NCI-H146 (cell line): ENCODE results near the gene FAM186B.
"Not testable (repeated sequence)": the region's sequence is repeated elsewhere in the genome, so short reads cannot be mapped to it uniquely, and the experiment has no call there.

Experiments
- DNase-seq: peaks from one replicate; lab custom pipeline; 2025; lab: John Stamatoyannopoulos, UW

The FAM186B gene

DNA sequence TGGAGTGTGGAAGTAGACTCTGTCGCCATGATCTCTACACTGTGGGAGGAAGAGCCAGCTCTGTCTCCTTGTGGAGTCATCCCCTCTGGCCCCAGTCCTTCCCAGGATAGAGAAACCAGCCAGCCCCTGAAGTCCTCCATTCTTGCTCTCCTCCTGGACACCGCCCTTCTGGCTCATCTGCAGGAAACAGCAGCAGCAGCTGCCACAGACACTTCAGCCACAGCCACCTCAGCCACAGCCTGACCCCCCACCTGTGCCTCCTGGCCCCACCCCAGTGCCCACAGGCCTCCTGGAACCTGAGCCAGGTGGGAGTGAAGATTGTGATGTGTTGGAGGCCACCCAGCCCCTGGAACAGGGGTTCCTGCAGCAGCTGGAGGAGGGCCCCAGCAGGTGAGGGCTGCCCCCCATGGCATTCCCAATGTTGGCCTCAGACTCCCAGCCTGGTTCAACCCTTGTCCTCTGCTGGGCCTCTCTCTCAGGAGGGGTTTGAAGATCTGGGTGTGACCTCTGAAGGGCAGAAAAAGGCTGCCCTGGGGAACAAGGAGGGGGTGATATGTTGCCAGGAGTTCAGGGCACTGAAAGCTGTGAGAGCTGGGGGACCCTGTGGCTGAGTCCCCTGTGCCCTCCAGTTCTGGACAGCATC lies 28.4 kb upstream of the FAM186B start:
- DNase-seq = no peak

DNA sequence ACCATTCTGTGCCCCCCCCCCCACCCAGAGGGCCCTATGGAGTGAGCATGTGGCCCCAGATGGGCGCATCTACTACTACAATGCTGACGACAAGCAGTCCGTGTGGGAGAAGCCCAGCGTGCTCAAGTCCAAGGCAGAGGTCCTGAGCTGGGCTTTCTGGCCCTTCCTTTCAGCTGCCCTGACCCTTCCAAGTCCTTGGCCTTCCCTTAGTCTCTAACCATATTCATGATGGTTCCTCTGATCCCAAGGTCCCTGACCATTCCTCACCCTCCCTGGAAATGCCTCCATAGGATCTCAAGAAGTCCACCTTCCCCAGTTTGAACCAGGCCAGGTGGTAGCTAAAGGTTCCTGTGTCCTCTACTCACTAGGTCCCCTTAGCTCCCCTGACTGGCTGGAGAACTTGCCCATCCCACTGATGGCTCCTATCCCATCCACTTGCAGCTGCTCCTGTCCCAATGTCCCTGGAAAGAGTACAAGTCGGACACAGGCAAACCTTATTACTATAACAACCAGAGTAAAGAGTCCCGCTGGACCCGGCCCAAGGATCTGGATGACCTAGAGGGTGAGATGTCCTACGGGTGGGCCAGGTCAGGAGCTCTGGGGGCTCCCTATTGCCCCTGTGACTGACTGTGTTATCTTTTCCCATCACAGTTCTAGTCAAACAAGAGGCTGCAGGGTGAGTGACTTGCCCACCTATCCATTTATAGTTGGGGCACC lies 27.7 kb upstream of the FAM186B start:
- DNase-seq = no peak

DNA sequence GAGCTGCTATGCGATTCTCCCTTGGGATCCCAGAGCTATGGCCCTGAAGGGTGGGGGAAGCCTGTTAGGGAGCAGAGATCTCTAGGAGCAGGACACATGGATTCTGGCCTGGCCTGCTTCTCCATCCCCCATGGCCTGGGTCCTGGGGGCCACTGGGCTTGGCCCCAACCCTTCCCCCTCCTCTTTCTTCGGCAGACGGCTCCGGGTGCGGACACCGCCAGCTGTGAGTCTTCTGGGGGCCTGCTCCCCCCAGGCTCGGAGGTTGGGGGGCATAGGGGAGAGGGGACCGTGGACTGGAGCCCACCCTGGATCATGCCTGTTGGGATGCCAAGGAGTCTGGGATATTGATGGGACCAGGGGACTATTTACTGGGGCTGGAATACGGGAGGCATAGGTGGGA lies 27.0 kb upstream of the FAM186B start:
- no peak for DNase-seq

DNA sequence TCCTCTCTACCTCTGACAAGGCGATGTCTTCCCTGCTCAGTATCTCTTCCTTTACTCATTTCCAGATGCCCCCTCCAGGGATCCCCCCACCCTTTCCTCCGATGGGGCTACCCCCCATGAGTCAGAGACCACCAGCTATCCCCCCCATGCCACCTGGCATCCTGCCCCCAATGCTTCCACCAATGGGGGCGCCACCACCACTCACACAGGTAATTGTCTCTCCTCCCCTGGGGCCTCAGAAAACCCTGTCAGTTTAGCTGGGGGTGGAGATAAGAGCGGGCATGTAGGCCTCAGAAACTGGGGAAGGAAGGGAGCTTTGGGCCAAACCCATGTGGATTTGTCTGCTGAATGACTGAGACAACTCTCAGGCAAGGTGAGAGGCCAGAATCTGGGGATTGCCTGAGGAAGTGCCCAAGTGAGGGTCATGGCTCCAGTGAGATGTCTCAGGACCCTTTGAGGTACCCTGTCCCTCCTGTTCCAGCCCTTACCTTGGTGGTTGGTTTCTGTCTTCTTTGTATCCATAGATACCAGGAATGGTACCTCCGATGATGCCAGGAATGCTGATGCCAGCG lies 26.0 kb upstream of the FAM186B start:
- no peak for DNase-seq

DNA sequence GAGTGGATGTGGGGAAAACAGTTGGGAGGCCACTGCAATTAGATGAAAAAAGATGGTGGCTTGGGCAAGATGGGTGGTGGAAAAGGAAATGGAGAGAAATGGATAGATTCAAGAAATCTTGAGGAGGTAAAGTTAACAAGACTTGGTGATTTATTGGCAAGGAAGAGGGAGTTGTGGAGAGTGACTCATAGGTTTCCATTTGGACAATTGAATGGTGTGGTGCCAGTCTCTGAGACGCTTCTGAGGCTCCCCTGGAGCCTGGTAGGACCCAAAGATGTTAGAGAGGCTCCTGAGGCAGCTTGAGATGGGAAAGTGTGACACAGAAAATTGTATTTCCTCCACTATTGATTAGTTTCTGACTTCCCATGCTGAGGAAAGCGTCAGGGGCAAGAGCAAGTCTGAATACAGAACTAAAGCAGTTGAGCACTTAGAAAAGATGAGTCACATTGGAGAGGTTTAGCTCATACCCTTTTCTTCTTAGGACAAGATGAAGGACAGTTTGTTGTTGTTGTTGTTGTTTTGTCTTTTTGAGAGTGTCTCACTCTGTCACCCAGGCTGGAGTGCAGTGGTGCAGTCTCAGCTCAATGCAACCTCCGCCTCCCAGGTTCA lies 22.4 kb upstream of the FAM186B start:
- no peak for DNase-seq

DNA sequence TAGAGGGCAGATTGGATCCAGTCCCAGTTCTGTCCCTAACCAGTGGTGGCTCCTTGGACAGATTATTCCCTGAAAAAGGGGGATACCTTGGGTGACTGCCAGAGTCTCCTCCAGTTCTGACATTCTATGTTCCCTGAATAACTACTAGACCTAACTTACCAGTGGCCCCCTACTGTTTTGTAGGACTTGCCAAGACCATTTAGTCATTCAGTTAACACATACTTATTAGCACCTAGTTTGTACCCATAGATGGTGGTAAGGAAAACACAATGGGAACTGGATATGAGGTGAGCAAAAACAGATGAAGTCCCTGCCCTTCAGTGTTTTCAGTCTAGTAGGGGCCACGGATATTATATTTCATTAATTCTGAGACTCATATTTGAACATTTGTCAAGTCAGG lies 21.4 kb upstream of the FAM186B start:
- DNase-seq = no peak

DNA sequence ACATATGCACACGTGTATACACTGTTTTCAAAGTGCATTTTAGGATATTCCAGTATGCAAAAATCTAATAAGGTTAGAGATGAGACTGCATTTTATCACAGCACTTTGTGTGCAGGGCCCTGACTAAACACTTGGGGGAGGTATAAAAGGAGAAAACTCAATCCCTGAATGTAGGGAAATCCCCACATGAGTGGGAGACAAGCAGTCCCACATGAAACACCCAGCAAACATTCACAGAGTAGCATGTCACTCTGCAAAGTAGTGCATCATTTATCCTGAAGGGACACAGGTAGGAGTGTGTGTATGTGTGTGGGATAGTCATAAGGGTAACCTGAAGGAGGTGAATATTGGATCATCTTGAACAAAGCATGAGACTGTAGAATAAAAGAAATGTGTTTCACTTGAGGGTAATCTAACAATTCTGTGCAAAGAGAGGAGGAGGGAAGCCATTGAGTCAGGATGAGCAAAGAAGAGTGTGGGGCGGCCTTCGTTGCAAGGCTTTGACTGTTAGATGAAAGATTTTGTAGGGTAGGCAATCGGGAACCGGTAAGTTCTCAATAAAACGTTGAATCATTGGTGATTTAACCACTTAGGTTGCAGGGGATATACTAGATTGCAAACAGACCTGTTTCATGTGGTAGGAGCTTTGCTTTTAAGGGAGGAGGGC lies 20.9 kb upstream of the FAM186B start:
- no peak for DNase-seq

DNA sequence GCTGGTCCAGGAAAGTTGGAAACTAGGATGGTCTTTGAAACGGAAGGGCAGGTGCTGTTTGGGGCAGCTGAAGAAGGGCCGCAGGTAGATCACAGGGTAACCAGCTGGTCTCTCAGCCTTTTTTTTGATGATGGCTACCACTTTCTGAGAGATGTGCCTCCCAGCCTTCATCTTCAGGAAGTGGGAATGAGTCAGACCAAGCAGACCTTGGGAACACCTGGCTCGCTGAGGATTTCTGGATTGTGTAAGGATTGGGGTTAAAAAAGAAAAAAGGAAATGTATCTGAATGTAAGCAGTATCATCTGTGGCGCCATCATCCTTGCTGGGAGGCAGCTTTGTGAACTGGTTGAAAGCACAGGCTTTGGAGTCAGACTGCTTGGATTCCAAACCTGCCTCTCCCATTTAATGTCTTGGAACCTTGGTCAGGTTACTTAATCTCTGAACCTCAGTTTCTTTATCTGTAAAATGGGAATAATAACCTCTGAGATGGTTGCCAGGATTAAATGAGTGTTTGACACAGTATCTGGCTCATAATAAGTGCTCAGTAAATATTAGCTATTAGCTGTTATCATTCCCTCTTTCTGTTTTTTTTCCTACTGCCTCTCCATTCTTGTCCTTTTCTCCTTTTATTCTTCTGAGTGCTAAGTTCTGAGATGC lies 19.6 kb upstream of the FAM186B start:
- DNase-seq = no peak

DNA sequence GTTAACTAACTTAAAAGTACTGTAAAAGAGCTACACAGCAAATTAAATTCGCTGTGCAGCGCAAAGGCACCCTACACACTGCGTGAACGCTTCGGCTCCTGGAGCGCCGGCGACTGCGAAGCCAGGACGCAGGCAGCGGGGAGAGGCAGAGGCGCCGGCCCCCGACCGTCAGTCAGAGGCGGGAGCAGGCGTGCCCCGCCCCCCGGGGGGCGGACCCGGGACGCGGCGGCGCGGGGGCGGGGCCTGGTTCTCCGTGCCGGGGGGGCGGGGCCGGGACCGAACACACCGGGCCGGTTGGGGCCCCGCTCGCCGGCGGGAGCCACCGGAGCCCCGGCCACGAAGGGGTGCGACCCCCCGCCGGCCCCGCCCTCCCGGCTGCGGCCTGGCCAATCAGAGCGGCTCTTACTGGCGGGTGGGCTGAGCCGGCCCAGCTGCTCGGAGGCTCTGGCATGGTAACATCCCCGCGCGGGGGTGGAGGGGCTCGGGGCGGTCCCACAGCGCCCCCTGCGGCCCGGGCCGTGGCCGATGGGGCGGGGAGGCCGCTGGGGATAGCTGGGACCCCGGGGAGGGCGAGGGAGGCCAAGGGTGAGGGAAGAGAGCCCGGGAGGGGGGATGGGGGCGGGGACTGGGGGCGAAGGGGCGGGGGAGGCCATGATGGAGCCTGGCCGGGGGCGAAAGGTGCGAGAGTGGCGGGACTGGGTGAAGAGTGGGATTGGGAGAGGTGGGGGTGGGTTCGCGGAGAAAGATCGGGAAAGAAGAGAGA lies 17.9 kb upstream of the FAM186B start, which contains the start of gene PRPF40B:
TSS of gene PRPF40B (plus strand) at position 420 of the 763 bp plus-strand sequence. CDS start at position 450, 30 bp downstream.
- DNase-seq = peak; percentile 95

DNA sequence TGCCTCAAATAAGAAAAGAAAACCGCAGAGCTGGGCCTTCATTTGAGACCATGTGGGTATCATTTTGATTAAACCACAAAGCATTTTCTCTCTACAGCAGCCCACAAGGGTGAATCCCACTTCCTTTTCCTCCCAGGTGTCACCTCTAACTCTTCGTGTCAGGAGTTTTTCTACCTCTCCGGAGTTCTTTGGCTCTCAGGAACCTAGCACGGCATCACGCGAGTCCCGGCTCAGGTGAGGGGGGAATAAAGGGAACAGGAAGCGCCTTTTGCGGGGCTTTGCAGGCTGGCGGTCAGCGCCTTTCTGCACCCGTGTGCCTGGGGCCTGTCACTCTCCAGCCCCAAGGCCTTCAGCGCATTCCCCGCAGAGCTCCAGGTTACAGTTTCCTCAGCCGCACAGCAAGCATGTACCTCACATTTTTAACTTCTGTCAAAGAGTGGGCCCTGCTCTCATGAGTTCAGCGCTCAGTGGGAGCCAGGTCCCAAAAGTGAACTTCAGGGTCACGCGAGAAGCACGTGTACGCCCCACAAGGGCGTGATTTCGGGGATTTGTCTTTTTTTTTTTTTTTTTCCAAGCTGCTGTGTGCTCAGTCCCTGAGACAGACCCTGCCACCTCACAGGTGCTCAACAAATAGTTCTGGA lies 17.2 kb upstream of the FAM186B start:
- DNase-seq = peak; percentile 73

DNA sequence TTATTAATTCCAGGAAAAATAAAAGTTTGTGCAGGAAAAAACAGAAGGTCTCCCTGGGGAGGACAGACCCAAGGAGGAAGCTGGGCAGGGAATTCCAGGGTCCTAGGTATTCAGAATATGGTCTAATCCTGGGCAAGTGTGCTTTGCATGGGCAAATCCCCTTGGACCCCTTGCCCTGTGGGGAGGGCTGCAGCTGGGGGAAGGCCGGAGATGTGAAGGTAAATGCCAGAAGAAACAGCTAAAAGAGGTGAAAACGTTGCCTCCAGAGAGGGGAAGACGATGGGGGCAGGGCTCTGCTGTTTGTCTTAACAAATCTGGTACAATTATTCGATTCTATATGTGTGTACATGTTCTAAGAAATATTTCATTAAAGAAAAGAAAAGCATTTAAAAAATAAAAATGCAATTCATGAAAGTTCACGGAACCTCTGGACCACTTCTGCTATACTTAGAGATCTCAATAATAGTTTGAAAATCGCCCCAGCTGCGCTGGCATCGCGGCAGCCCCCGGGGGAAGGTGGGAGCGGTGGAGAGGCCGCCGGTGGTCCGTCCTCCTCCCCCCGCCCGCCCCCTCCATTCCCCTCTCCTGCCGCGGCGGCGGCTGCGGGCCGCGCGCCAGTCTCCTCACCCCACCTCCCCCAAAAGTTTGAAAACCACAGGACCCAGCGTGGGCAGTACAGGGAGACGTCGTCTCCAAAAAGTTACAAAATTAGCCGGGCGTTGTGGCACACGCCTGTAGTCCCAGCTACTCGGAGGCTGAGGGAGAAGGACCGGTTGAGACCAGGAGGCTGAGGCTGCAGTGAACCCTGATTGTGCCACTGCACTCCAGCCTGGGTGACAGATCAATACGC lies 16.4 kb upstream of the FAM186B start:
- no peak for DNase-seq

DNA sequence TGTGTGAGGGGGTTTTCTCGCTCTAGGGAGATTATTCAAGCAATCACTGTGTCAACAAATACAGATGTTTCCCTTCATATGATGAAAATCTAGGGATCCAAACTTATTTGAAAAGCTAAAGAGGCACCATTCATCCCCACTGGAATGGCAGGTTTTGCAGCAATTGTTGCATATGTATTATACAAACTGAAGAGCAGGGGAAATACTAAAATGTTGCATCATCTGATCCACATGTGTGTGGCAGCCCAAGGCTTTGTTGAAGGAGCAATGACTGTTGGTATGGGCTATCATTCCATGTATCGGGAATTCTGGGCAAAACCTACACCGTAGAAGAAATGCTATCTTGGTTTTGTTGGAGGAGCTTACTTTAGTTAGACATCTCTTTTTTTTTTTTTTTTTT lies 13.8 kb upstream of the FAM186B start:
- DNase-seq = no peak

DNA sequence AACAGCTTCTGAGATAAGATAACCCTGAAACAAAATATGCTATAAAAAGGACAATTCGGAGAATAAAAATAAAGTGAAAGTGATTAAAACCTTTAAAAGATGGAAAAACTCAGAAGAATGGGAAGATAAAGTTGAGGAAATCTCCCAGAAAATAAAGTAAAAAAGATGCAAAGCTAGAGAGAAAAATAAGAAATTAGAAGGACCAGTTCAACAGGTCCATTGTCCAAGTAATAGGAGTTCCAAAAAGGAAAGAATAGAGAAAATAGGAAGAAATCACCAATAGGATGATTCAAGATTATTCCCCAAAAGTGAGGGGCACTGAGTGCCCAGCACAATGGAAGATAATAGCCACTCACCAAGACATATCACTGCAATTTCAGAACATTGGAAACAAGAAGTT lies 13.1 kb upstream of the FAM186B start:
- DNase-seq = no peak

DNA sequence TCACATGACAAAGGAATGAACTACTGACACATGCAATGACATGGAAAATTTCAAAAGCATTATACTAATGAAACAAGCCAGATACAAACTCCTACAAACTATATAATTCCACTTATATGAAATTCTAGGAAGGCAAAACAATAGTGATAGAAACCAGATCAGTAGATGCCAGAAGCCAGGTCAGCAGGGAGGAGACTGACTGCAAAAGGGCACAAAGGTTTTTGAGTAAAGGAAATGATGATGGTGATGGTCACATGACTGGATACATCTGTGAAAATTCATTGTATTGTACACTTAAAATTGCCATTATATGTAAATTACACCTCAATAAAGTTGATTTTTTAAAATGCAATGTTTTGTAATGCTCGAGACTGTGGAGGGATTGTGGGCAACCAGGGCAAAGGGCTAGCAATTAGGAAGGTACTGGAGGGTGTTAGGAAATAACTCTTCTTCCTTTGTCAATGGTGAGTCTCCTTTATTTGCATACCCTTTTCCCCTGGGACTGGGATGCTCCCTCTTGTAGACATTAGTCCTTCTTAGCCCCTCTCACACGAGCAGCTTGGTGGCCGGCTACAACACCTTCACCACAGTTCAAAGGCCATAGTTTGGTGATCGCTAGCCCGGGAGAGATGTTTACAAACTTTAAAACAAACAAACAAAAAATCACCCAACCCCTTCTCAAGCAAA lies 11.2 kb upstream of the FAM186B start:
- no peak for DNase-seq

DNA sequence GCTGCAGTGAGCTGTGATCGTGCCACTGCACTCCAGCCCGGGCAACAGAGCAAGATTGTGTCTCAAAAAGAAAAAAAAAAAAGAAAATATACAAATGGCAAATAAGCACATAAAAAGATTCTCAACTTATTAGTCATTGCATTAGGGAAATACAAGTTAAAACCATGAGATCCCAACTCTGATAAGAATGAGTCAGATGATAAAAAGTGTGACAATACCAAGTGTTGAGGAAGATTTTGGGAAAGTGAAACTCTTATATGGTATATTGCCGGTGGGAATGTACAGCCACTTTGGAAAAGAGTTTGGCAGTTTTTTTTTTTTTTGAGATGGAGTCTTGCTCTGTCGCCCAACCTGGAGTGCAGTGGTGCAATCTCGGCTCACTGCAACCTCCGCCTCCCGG lies 10.3 kb upstream of the FAM186B start:
- no peak for DNase-seq

DNA sequence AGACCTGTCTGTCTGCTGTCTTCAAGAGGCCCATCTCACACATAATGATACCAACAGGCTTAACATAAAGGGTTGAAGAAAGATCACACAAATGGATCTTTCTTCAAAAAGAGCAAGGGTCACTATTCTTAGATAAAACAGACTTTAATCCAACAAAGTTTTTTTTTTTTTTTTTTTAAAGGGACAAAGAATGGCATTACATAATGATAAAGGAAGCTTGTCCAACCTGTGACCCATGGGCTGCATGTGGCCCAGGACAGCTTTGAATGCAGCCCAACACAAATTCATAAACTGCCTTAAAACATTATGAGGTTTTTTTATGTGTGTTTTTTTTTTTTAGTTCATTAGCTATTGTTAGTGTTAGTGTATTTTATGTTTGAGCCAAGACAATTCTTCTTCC lies 6.8 kb upstream of the FAM186B start:
- no peak for DNase-seq

DNA sequence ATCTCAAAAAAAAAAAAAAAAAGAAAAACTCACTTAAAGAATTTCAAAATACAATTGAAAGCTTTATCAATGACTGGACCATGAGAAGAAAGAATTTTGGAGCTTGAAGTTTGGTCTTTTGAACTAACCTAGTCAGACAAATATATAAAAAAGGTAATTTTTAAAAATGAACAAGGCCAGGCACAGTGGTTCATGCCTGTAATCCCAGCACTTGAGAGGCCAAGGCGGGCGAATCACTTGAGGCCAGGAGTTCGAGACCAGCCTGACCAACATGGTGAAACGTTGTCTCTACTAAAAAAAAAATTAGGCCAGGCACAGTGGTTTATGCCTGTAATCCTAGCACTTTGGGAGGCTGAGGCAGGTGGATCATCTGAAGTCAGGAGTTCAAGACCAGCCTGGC lies 5.3 kb upstream of the FAM186B start:
- DNase-seq = not testable (repeated sequence)

DNA sequence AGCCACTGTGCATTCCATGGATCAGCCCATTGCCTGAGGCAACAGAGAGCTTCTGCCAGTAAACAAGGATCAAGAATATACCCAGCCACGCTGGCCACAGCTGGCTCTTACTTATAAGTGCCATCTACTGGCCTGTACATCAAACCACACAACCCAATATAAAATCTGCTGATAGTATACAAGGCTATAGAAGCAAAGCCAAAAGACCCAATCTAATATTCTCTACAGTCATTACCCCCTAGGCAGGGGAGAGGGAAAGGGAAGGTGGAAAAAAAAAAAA lies 4.4 kb upstream of the FAM186B start:
- peak; percentile 28 for DNase-seq
